ENCODE results near the gene MOXD1. TPM values are rescaled to one million over a fixed set of nuclear protein-coding genes. Genes with fewer than 3 reads are reported as not detected.
"Not testable (repeated sequence)": the region's sequence is repeated elsewhere in the genome, so short reads cannot be mapped to it uniquely, and the experiment has no call there.

The MOXD1 gene
- total RNA-seq, 1 donor from 2014 or later: 0.28 TPM

DNA sequence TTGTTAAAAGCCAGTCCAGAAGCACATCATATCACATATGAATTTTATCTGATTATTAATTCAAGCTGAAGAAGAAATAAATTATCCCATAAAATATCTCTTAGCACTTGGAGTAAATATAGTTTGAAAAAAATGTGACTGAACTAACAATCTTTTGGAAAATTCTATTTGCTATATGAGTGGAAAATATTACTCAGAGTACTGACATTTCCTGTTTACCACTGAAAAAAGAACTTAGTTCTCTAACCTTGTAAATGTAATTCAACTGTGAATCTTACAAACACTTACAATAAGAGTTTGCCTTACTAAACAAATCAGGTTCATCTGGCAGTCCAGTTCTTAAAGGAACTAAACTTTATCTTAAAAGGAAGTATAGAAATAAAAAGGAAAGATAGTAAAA, 44.2 kb downstream of the MOXD1 start:
- DNase-seq (ENCODE audit: low spot score) (no peak), ATAC-seq (no peak)

DNA sequence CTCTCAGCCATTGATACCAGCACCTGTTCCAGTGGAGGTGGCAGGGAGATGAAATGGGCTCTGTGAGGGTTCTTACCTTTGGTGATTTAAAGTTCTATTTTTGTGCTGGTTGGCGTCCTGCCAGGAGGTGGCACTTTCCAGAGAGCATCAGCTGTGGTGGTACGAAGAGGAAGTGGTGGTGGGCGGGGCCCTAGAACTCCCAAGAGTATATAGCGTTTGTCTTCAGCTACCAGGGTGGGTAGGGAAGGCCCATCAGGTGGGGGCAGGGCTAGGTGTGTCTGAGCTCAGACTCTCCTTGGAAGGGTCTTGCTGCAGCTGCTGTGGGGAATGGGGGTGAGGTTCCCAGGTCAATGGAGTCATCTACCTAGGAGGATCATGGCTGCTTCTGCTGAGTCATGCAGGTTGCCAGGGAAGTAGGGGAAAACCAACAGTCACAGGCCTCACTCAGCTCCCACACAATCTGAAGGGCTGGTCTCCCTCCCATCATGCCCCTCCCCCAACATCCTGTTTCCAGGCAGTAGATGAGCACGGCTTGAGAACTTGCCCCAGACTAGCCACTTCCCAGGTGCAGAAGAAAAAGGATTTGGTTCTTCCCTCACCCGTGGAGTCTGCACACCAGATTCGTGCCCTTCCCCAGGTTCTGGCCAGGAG, 46.6 kb downstream of the MOXD1 start:
- DNase-seq (ENCODE audit: low spot score) (no peak), ATAC-seq (no peak)

DNA sequence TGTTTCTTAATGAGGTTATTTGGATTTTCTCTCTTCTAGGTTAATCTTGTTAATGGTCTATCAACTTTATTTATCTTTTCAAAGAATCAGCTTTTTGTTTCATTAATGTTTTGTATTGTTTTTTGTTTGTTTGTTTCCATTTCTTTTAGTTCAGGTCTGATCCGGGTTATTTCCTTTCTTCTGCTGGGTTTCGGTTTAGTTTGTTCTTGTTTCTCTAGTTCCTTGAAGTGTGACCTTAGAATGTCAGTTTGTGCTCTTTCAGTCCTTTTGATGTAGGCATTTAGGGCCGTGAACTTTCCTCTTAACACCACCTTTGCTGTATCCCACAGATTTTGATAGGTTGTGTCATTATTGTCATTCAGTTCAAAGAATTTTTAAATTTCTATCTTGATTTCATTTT, 49.3 kb downstream of the MOXD1 start:
- ATAC-seq; DNase-seq (ENCODE audit: low spot score): not testable (repeated sequence)

DNA sequence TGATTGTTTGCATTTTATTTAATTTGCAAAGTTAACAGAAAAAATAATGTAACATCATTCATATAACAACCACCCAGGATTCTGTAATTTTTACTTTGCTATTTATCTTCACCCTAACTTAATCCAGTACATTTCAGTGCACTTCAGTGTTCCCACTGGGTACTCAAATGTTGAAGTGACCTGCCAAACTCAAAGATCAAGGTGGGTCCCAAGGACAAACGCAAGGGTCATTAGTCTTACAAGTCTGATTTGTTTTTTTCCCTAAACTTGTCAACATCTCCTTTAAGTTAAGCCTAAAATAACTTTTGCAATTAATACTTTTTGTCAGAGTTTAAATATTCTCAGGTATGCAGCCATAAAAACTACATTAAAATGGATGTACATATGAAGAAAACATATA, 53.0 kb downstream of the MOXD1 start:
- ATAC-seq (no peak), DNase-seq (ENCODE audit: low spot score) (no peak)

DNA sequence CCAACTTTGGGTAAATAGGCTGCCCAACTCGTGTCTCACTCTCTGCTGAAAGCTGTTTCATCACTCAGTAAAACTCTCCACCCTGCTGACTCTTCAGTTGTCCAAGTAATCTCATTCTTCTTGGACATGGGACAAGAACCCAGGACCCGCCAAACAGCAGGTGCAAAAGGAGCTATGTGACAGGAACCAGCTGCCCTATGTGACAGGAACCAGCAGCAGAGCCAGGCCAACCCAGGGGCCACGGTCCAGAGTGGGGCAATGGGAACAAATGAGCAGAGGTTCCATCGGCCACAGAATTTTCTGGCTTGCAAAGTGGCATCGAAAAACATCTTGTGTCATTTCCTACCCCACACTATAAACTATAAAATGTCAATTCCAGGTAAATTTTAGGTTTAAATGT, 56.5 kb downstream of the MOXD1 start:
- DNase-seq (ENCODE audit: low spot score) (no peak), ATAC-seq (no peak)

DNA sequence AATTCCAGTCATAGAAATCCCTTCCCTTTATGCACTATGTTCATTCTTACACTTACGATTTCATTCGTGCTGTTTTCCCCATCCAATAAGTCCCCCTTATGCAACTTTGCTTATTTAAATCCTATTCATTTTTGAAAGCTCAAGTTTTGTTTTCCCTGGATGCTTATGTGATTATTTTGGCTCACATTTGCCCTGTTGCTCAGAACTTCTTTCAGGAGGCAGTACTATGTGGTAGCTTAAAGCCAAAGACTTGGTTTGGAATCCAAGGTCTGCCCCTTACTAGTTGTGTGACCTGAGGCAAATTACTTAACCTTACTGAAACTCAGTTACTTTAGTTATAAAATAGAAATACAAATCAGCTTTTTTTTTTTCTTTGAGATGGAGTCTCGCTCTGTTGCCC, 59.6 kb downstream of the MOXD1 start:
- no peak for DNase-seq (ENCODE audit: low spot score)
- no peak for ATAC-seq

DNA sequence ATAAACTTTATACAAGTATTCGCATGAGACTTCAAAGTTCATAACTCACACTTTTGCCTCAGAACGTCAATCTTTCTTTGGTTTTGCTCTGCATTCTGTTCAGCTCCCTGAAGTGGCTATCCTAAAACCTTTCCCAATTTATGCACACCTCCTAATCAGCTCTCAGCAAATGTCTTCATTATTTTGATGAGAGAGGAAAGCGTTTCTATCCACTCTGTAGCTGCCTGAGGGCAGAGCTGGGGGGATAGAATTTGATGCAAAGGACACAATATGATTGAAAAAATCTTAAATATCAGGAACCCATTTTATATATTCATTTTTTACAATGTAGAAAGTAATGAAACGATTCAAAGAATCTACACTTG, 66.8 kb downstream of the MOXD1 start:
- no peak for DNase-seq (ENCODE audit: low spot score)
- no peak for ATAC-seq

DNA sequence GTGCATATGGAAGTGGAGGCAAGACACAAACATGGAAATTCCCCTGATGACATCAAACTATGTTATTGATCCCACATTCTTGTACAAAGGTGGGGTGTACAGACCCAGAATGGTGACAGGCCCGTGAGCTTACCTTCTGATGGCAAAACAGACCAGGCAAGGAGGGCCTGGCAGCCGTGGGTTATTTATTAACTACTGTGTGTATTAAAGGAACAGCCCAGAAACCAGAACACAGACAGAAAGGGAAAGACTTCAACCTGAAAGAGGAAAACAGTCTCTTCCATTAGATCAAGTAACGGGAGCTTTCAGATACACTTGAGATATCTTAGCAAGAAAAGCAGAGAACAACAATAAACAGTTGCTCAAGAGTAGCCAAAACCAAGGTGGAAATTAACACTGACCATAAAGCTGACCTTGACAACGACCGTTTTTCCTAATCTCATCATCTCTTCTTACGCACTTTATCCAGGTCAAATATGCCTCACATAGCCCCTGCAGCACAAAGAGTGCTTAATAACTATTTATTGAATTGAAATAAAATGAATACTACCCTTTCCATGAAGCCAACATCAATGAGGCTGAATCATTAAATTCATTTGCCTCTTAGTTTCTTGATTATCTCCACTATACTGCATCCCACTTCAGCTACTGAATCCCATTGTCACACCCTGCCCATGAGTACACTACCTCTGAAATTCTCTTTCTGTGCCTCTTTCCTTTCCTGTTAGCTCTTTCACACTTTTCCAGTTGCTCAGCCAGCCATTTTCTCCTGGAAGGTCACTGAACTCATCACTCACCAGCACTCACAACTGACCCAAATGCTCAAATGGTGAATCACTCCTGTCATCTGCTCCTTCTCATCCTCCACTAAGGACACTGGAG, 67.4 kb downstream of the MOXD1 start:
- ATAC-seq (peak; percentile 97), DNase-seq (ENCODE audit: low spot score) (peak; percentile 58)

DNA sequence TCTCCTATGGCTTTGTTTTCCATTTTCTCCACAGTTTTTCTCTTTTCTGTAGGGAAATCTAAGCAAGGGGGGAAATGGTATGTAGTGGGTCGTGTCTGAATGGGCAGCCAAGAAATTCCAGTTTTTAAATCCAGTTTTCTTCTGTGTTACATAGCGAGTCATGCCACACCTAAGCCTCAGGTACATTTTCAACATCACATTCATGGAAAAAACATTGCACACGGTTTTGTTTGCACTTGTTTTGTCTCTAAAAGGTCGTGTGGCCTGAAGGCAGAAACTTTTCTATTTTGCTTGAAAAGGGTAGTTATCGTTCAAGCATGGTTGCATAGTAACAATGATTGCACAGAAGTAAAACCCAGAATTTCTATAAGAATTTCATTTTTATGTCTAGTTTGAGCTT, 70.5 kb downstream of the MOXD1 start:
- no peak for DNase-seq (ENCODE audit: low spot score)
- ATAC-seq: no peak

DNA sequence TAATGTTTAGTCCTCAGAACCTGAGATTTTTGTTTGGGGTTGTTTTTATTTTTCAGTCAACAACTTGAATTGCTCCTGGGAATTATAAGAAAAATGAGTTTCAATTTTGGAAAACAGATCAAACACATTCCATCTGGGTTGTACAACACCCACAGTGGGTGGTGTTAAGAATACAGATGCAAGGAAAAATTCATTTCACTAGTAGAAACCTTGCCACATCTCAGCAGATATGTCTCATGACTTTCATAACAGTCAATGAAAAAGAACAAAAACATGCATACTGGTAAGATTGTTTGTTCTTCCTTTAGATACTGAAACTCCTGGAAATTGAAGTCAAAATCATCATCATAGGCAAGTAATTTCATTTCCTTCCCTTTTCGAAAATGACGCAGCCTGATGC, 78.9 kb downstream of the MOXD1 start:
- ATAC-seq (no peak), DNase-seq (ENCODE audit: low spot score) (no peak)

DNA sequence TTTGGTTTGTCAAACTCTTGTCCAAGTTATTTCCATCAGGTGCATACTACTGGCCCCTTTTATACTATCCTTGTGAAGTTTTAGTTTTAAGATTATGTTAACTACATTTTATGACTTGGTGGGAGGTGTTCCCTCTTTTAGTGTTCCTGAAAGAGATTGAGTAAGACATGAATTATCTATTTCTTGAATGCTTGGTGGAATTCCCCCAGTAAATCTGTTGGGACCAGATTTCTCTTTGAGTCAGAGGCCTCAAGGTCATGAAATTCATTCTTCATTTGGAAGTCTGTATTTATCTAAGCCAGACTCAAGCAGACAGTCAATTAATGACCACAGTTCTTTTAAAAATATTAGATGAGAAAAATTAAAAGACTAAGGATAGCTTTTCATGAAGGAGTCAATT, 81.3 kb downstream of the MOXD1 start:
- ATAC-seq (no peak), DNase-seq (ENCODE audit: low spot score) (no peak)

DNA sequence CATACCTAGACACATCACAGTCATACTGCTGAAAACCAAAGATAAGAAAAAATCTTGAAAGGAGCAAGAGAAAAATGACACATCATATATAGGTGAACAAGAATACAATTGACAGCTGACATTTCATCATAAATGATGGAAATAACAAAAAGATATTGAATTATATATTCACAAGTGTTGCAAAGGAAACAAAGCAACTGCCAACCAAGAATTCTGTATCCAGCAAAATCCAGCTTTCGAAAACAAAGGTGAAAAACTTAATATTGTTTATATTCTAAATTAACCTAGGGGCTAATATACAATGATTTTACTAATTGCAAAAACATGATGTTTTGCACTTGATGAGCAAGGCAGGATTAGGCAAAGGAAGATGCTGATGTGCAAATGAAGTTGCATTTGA, 84.3 kb downstream of the MOXD1 start:
- ATAC-seq (no peak), DNase-seq (ENCODE audit: low spot score) (no peak)

DNA sequence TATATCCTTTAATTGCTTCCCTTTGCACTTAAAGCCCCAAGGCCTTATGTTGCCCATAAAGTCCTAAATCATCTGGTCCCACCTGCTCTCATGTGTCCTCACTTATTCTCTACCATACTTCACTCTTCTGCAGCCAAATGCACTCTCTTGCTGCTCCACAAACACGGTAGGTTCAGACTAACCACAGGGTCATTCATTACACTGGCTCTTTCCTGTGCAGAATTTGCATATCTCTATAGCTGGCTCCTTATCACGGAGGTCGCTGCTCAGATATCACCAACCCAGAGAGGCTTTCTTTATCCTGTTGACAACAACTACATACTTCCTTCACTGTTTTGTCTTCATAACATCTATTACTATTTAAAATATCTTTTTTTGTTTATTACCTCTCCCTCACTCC, 86.8 kb downstream of the MOXD1 start:
- DNase-seq (ENCODE audit: low spot score) (no peak), ATAC-seq (no peak)

DNA sequence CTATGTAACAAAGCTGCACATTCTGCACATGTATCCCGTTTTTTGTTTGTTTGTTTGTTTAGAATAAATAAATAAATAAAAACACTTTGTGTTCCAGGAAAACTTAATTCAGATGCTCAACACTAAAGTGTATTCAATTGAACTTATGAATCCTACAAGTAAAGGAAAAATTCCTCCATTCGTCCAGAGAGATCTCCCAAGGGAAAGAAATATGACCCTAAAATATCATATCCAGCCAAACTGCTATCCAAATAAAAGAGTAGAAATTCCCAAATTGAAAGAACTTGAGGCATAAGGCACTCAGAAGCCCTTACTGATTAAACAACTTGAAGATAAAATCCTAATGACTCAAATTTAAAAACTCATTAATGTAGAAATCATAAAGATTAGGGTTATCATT, 90.4 kb downstream of the MOXD1 start:
- ATAC-seq: no peak

DNA sequence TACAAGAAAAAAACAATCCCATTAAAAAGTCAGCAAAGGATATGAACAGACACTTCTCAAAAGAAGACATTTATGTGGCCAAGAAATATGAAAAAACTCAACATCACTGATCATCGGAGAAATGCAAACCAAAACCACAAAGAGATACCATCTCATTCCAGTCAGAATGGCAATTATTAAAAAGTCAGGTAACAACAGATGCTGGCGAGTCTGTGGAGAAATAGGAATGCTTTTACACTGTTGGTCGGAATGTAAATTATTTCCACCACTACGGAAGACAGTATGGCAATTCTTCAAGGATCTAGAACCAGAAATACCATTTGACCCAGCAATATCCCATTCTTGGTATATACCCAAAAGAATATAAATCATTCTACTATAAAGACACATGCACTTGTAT, 91.1 kb downstream of the MOXD1 start:
- ATAC-seq; DNase-seq (ENCODE audit: low spot score): not testable (repeated sequence)

More for the DNA sequence above, 90.4 kb downstream of the MOXD1 start:
- DNase-seq (ENCODE audit: low spot score): no peak

DNA sequence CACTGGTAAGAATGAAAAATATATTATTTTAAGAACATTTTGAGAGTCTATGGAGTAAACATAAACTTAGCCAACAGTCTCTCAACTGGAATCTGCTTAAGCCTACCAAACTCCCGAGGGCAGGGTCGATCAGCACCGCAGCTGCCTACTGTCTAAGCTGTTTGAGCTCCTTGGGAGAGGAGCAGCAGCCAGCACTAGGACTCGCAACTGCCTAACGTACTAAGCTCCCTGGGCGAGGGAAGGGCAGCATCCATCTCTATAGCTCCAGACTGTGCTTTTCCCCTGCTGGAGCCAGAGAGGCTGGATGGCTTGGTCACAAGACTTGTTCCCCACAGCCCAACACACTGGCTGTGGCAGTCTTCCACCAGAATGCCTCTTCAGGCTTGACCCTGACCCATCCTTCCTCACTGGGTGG, 96.4 kb downstream of the MOXD1 start:
- DNase-seq (ENCODE audit: low spot score) (no peak), ATAC-seq (no peak)

DNA sequence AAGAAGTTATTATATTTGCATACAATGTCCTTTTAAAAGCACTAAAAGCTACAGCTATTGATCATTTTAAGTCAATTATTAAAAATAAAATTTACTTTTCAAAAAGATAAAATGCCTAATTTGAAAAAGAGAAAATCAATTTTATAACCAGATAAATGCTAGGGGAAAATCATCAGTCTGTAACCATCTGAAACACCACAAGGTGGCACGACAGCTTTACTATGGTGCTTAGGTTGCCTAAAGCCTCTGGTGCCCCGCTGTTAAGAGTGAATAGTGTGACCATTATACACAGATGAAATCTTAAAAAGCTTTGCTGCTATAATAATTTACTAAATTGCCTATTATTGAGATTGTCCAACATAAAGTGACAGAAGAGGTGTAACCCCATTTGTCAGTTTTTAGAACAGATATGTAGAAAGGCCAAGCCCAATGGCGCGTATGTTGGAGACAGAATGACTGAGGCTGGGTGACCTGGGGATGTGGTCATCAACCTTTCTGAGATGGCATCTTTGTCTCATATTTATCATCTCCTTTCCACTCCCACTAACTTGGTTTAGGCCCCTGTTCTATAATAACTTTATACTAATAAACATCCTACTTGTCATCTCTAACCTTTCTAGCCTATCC, 100.8 kb downstream of the MOXD1 start:
- DNase-seq (ENCODE audit: low spot score) (no peak), ATAC-seq (peak; percentile 93)

DNA sequence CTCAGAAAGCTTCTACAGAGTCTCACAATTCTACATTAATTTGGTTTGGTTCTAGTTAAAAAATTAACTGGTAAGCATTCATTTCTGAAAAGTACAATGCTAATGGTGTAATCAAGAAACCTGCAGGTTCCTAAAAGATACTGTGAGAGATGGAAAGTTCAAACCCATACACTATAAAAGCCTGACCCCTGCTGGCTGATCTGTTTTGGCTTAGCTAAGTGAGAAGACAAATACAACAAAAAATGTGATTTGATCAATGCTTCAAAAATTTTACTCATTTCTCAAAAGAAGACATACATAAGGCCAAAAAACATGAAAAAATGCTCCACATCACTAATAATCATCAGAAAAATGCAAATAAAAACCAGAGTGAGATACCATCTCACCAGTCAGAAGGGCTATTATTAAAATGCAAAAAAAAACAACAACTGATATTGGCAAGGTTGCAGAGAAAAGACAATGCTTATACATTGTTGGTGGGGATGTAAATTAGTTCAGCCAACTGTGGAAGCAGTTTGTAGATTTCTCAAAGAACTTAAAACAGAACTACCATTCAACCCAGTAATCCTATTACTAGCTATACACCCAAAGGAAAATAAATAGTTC, 102.8 kb downstream of the MOXD1 start:
- peak; percentile 82 for ATAC-seq
- no peak for DNase-seq (ENCODE audit: low spot score)

DNA sequence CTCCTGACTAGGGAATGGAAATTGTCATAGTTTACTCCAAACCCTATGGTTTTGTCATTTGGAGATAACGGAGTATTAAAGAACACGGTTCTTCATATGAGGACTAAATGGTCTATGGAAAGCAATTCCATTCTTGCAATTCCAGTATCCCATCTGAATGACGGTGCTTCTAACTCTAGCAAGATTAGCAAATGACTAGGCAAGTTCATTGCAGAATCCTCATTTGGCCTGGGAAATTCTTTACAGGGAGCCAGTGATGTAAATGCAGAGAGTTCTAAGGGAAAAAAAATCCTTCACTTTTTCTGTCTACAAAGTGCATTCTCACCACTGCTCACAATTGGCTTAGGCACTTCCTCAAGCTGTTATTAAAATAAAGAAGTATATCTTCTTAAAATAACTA, 111.5 kb downstream of the MOXD1 start:
- DNase-seq (ENCODE audit: low spot score) (no peak), ATAC-seq (no peak)

DNA sequence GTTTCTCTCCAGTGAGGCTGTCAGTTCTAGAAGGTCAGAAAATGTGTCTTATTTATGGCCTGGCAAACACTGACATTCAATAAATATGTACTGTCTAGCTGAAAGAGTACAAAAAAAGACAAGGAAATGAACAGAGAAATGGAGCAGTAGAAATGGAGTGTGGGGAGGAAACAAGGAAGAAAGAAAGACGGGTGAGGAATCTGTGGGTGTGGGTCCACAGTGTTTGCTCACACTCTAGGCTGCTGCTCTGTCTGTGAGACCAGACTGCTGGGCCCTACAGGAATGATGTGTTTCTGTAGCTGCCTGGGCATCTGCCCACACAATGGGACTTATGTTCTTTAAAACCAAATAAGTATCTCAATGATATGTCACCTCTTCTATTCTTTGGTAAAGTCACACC, 114.2 kb downstream of the MOXD1 start:
- DNase-seq (ENCODE audit: low spot score): no peak
- ATAC-seq: no peak

DNA sequence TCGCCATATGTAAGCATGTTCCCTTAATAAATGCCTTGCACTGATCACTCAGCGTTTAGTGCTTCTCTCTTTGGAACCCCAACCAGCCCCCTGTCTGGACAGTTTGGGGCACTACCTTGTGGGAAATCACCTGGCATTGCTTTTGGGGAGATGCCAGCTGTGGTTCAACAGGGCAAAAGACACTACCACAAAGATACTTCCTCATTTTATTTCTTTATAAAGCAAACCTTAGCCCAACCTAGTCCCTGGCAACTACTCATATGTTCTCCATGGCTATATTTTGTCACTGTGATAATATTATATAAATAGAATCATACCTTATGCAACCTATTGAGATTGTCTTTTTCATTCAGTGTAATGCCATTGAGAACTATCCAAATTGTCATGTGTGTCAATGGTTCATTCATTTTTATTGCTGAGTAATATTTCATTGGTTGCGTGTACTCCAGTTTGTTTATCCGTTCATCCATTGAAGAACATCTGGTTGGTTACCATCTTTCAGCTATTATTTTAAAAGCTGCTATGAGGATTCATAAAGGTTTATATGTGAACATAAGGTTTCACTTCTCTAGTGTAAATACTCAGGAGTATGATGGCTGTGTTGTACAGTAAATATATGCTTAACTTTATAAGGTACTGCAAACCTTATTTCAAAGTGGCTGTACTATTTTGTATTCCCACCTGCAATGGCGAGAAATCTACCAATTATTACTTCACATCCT, 114.8 kb downstream of the MOXD1 start:
- no peak for DNase-seq (ENCODE audit: low spot score)
- no peak for ATAC-seq

All from left lobe of liver (tissue), 2 donors.